Activated CD8-positive, alpha-beta T cell treated with anti-CD3 and anti-CD28 coated beads, Interleukin-2, amount 10 ng/mL, durations not matched to agents 7 days and 5 days (primary cell): Measurements from ENCODE around the gene CPNE9. TPM values are rescaled to one million over a fixed set of nuclear protein-coding genes. Genes with fewer than 3 reads are reported as not detected.

ENCODE experiments used
- ATAC-seq: fragments of 150-1000 bp; cut with Tn5 transposase; one replicate; pipeline ENCODE4 v1.10.0; 2021; ENCODE audit warnings: moderate library complexity
- CTCF ChIA-PET: fragments of 350-600 bp; sonication (Branson Sonifier 250); formaldehyde crosslinking; loops from one replicate; lab custom pipeline; 2021; ENCODE audit warnings: antibody characterized with exemption; lab: Charles Lee
- POLR2A ChIA-PET: fragments of 350-600 bp; sonication (Branson Sonifier 250); formaldehyde crosslinking; loops from one replicate; lab custom pipeline; 2021; ENCODE audit warnings: antibody characterized with exemption; lab: Charles Lee
- DNase-seq: peaks from one replicate; pipeline ENCODE4 v3.0.0-alpha.2; 2020
- H3K27ac Mint-ChIP-seq: one replicate; pipeline ENCODE4 v1.8.0; 2021; ENCODE audit warnings: mild to moderate bottlenecking, mixed read lengths
- H3K27me3 Mint-ChIP-seq: one replicate; pipeline ENCODE4 v1.8.0; 2021; ENCODE audit warnings: low read depth, mixed read lengths
- H3K36me3 Mint-ChIP-seq: one replicate; pipeline ENCODE4 v1.8.0; 2021; ENCODE audit warnings: low read depth, mixed read lengths
- H3K4me1 Mint-ChIP-seq: one replicate; pipeline ENCODE4 v1.8.0; 2021; ENCODE audit warnings: low read depth, mixed read lengths
- H3K4me3 Mint-ChIP-seq: one replicate; pipeline ENCODE4 v1.8.0; 2021; ENCODE audit warnings: mild to moderate bottlenecking, mixed read lengths
- H3K9me3 Mint-ChIP-seq: one replicate; pipeline ENCODE4 v1.8.0; 2022; ENCODE audit warnings: mixed read lengths; ENCODE audit not compliant: insufficient read depth
- total RNA-seq, 2 experiments: library from RNA; stranded (reverse); gene quantifications; one replicate each; pipeline ENCODE4 v1.2.3, GENCODE V29; 2021

CPNE9 gene
- total RNA-seq, 2 experiments from 2014 or later, result not detected

GRCh38 chr3:9749296-9749644 lies 45.6 kb downstream of the CPNE9 start:
- Mint-ChIP-seq H3K27ac (peak overlapping the region; percentile 95), H3K27me3 (no peaks in the 10 kb centered on the region), H3K4me3 (peak overlapping the region; percentile 98), H3K9me3 (no peaks in the 10 kb centered on the region), H3K4me1 (peaks cover 71% of the 10 kb centered on the region), H3K36me3 (peaks cover 85% of the 10 kb centered on the region)
- CTCF ChIA-PET, result interaction anchor here (1.2 to 1.9 kb wide), 5 partner anchors 10 to 33 kb away, joined by 4 to 9 read pairs (median 5); partner anchors contain the start of gene BRPF1
- POLR2A ChIA-PET, result interaction anchor here (0.7 to 4.4 kb wide), 5 partner anchors 12 to 387 kb away, joined by 3 to 29 read pairs (median 15); partner anchors contain the start of genes ARPC4, BRPF1, TADA3 and THUMPD3
- DNase-seq, result no peak
- ATAC-seq, result no peak

GRCh38 chr3:9749645-9750555 lies 46.3 kb downstream of the CPNE9 start, which contains the start of gene OGG1:
OGG1 (plus strand) TSS chr3:9749952; CDS start chr3:9750287, 335 bp downstream.
- DNase-seq, result peak; percentile 99
- ChIA-PET CTCF (interaction anchor here (1.2 to 2.3 kb wide), 6 partner anchors 10 to 32 kb away, joined by 4 to 9 read pairs (median 6); partner anchors contain the start of gene BRPF1), POLR2A (interaction anchor here (0.7 to 4.4 kb wide), 8 partner anchors 10 to 387 kb away, joined by 3 to 29 read pairs (median 5); partner anchors contain the start of genes ARPC4, BRPF1, TADA3 and THUMPD3)
- Mint-ChIP-seq H3K4me1 (peaks cover 74% of the 10 kb centered on the region), H3K27me3 (no peaks in the 10 kb centered on the region), H3K27ac (peak within 1 kb of the TSS; percentile 95), H3K4me3 (peak within 1 kb of the TSS; percentile 98), H3K36me3 (peaks cover 84% of the 10 kb centered on the region), H3K9me3 (no peaks in the 10 kb centered on the region)
- ATAC-seq, result peak; percentile 94

GRCh38 chr3:9750556-9751411 lies 47.2 kb downstream of the CPNE9 start:
- no peak for ATAC-seq
- peaks cover 83% of the 10 kb centered on the region for H3K36me3 Mint-ChIP-seq
- H3K27ac Mint-ChIP-seq, result peak overlapping the region; percentile 95
- ChIA-PET POLR2A (interaction anchor here (1.0 to 4.4 kb wide), 5 partner anchors 9 to 58 kb away, joined by 4 to 29 read pairs (median 4); partner anchors contain the start of genes ARPC4, BRPF1 and TADA3), CTCF (interaction anchor here (1.0 to 2.3 kb wide), 2 partner anchors 24 to 181 kb away, joined by 4 to 8 read pairs; no protein-coding TSS in a partner anchor)
- peak overlapping the region; percentile 98 for H3K4me3 Mint-ChIP-seq
- peaks cover 72% of the 10 kb centered on the region for H3K4me1 Mint-ChIP-seq
- H3K27me3 Mint-ChIP-seq, result no peaks in the 10 kb centered on the region
- DNase-seq, result no peak
- no peaks in the 10 kb centered on the region for H3K9me3 Mint-ChIP-seq

- H3K9me3 Mint-ChIP-seq, result no peaks in the 10 kb centered on the region
- no peaks in the 10 kb centered on the region for H3K27me3 Mint-ChIP-seq
- ChIA-PET CTCF (interaction anchor here (0.9 to 1.7 kb wide), 2 partner anchors 22 to 53 kb away, joined by 3 to 5 read pairs; no protein-coding TSS in a partner anchor), POLR2A (interaction anchor here (1.5 kb wide), 1 partner anchor 37 kb away, joined by 3 read pairs; no protein-coding TSS in a partner anchor)
- H3K4me3 Mint-ChIP-seq, result peak overlapping the region; percentile 22
- H3K36me3 Mint-ChIP-seq, result peaks cover 69% of the 10 kb centered on the region
- no peak for DNase-seq
- peak overlapping the region; percentile 69 for H3K27ac Mint-ChIP-seq
- H3K4me1 Mint-ChIP-seq, result peaks cover 42% of the 10 kb centered on the region
- ATAC-seq, result no peak
These were observed 51.0 kb downstream of the CPNE9 start for GRCh38 chr3:9754678-9755077.

- Mint-ChIP-seq H3K36me3 (peaks cover 62% of the 10 kb centered on the region), H3K27me3 (no peaks in the 10 kb centered on the region), H3K4me1 (peaks cover 21% of the 10 kb centered on the region), H3K9me3 (no peaks in the 10 kb centered on the region), H3K4me3 (no peak overlapping the region), H3K27ac (no peak overlapping the region)
- CTCF ChIA-PET, result no interaction called here
- DNase-seq, result no peak
- POLR2A ChIA-PET, result no interaction called here
- no peak for ATAC-seq
These were observed 53.8 kb downstream of the CPNE9 start for GRCh38 chr3:9757427-9757826.

- no peak overlapping the region for H3K27ac Mint-ChIP-seq
- H3K36me3 Mint-ChIP-seq, result peaks cover 51% of the 10 kb centered on the region
- no peak for DNase-seq
- peaks cover 3% of the 10 kb centered on the region for H3K4me1 Mint-ChIP-seq
- ChIA-PET POLR2A (no interaction called here), CTCF (interaction anchor here (1.4 kb wide), 1 partner anchor 34 kb away, joined by 3 read pairs; no protein-coding TSS in a partner anchor)
- no peak overlapping the region for H3K4me3 Mint-ChIP-seq
- no peak for ATAC-seq
- no peaks in the 10 kb centered on the region for H3K9me3 Mint-ChIP-seq
- H3K27me3 Mint-ChIP-seq, result no peaks in the 10 kb centered on the region
These were observed 57.3 kb downstream of the CPNE9 start for GRCh38 chr3:9760779-9761505.

- H3K4me1 Mint-ChIP-seq, result peaks cover 5% of the 10 kb centered on the region
- H3K27ac Mint-ChIP-seq, result no peak overlapping the region
- no peaks in the 10 kb centered on the region for H3K27me3 Mint-ChIP-seq
- CTCF ChIA-PET, result no interaction called here
- peaks cover 49% of the 10 kb centered on the region for H3K36me3 Mint-ChIP-seq
- no peaks in the 10 kb centered on the region for H3K9me3 Mint-ChIP-seq
- POLR2A ChIA-PET, result no interaction called here
- ATAC-seq (no peak), DNase-seq (no peak)
- H3K4me3 Mint-ChIP-seq, result no peak overlapping the region
These were observed 58.3 kb downstream of the CPNE9 start for GRCh38 chr3:9761919-9762318.

GRCh38 chr3:9762871-9763270 lies 59.2 kb downstream of the CPNE9 start:
- H3K9me3 Mint-ChIP-seq, result no peaks in the 10 kb centered on the region
- CTCF ChIA-PET, result interaction anchor here (0.8 to 1.5 kb wide), 3 partner anchors 11 to 21 kb away, joined by 3 read pairs; no protein-coding TSS in a partner anchor
- ATAC-seq (no peak), DNase-seq (no peak)
- H3K36me3 Mint-ChIP-seq, result peaks cover 45% of the 10 kb centered on the region
- H3K27me3 Mint-ChIP-seq, result no peaks in the 10 kb centered on the region
- POLR2A ChIA-PET, result no interaction called here
- H3K27ac Mint-ChIP-seq, result no peak overlapping the region
- peaks cover 15% of the 10 kb centered on the region for H3K4me1 Mint-ChIP-seq
- H3K4me3 Mint-ChIP-seq, result no peak overlapping the region

GRCh38 chr3:9765865-9766264 lies 62.2 kb downstream of the CPNE9 start:
- peaks cover 28% of the 10 kb centered on the region for H3K36me3 Mint-ChIP-seq
- CTCF ChIA-PET, result no interaction called here
- no peaks in the 10 kb centered on the region for H3K27me3 Mint-ChIP-seq
- H3K9me3 Mint-ChIP-seq, result no peaks in the 10 kb centered on the region
- POLR2A ChIA-PET, result interaction anchor here (0.6 kb wide), 1 partner anchor 19 kb away, joined by 3 read pairs; no protein-coding TSS in a partner anchor
- no peak overlapping the region for H3K27ac Mint-ChIP-seq
- ATAC-seq, result no peak
- no peak overlapping the region for H3K4me3 Mint-ChIP-seq
- H3K4me1 Mint-ChIP-seq, result peaks cover 38% of the 10 kb centered on the region
- no peak for DNase-seq

- POLR2A ChIA-PET, result no interaction called here
- Mint-ChIP-seq H3K27ac (no peak overlapping the region), H3K36me3 (peaks cover 21% of the 10 kb centered on the region), H3K4me3 (no peak overlapping the region), H3K27me3 (no peaks in the 10 kb centered on the region), H3K4me1 (peaks cover 38% of the 10 kb centered on the region), H3K9me3 (no peaks in the 10 kb centered on the region)
- no peak for DNase-seq
- ATAC-seq, result no peak
- CTCF ChIA-PET, result interaction anchor here (1.5 kb wide), 1 partner anchor 15 kb away, joined by 3 read pairs; no protein-coding TSS in a partner anchor
These were observed 63.8 kb downstream of the CPNE9 start for GRCh38 chr3:9767418-9767817.
